Activated CD8-positive, alpha-beta memory T cell treated with anti-CD3 and anti-CD28 coated beads, Interleukin-2, amount 50 U/mL, for 1 hour (primary cell): ENCODE results near the gene HS3ST5.
"Not testable (repeated sequence)": the region's sequence is repeated elsewhere in the genome, so short reads cannot be mapped to it uniquely, and the experiment has no call there.

Experiments
- DNase-seq: peaks from one replicate; pipeline ENCODE4 v3.0.0-alpha.2; 2020; ENCODE audit errors: extremely low read depth

HS3ST5 gene

DNA sequence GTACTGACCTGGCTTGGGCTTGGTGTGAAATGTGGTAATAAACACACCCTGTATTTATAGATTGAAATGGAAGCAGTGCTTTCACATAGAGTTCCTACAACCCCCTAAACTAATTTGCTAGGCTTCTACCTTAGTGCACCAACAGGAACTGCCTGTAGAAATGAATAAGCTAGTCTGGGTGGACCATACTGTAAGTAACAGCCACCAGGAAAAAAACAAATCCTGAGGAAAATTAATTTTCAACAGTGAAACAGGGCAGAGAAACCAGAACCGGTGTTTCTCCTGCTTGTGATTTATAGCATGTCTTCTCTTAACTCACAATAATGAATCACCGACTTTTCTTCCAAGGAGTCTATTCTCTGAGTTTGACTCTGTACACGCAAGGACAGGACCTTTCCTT lies 187.1 kb downstream of the HS3ST5 start:
- DNase-seq = no peak

DNA sequence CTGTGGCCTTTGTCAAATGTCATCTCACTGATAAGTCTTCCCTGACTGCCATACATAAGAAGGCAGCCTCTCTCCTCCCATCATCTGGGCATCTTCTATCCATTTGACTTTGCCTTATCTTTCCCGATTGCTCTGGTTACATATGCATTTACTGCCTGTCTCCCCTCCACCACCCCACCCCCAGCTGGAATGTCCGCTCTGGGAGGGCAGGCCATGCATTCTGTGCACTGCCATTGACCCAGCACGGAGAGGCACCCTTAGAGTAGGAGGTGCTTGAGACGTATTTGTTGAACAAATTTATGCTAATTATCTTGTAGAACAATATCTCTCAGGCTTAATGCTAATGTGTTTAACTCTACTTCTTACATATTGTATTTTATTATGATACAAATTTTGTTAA lies 188.0 kb downstream of the HS3ST5 start:
- no peak for DNase-seq

DNA sequence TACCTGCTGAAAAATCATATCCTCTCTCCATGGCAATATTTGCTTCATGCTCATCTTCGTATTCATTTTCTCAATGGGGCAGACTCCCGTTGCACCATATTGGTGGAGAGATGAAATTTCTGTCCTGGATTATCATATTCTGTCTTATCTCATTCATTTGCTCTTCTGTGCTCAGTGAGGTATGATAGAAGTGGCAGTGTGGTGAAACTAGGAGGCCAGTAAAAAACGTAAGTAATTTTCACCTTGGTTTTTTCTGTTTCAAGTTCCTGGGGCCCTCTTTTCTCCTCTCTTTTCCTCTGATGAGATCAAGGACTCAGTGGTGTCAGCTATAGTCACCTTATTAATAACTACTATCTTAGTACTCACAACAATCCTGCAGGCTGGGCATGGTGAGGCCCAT lies 189.4 kb downstream of the HS3ST5 start:
- no peak for DNase-seq

DNA sequence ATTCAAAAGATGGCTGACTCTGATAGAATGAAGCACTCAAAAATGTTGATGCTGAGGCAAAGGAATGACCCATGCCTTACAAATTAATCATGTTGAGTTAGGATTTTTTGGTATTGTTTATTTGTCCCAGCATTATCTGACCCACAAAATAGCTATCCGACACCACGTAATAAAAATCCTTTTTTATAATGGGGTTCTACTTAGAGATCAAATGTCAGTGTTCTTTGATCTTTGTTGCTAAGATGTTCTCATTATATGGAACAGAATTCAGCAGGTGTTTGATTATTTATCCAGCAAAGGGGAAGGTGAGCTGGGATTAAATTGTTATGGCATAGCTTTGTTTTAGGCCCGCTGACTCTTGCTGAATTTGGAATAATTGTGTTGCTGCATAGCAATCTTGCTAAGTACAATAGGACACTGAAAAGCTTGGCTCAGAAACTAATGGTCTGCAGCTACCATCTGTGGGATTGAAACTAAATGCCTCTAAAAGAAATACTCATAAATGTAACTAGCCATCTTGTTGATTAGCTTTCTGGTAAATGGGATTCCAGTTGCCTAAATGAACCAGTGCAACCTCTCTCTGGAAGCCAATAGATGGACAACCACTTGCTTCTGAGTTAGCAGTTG lies 191.6 kb downstream of the HS3ST5 start:
- no peak for DNase-seq

- not testable (repeated sequence) for DNase-seq
Observed at GRCh38 chr6:114149182-114149581, 193.6 kb downstream of the HS3ST5 start.

DNA sequence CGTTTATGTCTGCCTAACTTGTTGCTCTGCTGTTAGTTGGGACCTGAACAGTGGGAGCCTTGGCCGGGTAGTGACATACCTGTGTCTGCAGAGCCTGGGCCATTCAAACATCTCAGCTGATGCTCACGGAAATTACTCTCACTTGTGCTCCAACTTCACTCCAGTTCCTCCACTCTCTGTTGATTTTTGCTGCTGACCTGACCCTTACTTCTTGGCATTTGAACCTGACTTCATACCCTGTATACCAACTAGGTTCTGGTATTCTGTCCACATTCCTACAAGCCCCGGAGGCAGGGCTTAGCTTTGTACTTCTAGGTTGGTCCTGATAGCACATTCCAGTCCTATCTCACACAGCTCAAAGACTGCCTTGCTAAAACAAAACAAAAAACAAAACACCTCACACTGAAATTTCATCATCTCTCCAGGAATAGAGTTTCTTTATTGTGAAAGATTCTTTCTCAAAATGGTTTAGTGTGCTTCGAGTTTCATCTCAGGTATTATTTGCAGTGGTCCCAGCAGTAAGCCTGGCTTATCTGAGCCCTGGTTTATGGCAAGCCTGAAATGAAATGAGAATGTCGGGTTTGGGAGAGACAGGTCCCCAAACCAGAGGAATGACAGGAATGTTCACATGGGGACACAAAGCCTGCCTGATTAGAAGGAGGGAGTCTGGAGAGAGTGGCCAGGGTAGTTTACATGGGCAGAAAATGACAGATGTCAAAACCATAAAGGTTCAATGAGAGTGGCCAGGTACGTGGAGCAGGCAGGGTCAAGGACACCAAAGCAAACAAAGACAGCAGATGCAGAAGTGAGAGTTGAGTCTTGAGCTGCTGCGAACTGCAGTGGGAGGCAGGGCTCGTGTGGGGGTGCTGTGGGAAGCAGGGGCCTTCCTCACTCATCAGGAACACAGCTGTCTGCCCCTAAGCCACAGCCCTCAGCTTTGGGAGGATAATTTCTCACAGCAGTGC lies 197.7 kb downstream of the HS3ST5 start:
- DNase-seq = no peak

- no peak for DNase-seq
Observed at GRCh38 chr6:114142258-114142657, 200.6 kb downstream of the HS3ST5 start.

GRCh38 chr6:114140416-114140815 lies 202.4 kb downstream of the HS3ST5 start:
- no peak for DNase-seq

DNA sequence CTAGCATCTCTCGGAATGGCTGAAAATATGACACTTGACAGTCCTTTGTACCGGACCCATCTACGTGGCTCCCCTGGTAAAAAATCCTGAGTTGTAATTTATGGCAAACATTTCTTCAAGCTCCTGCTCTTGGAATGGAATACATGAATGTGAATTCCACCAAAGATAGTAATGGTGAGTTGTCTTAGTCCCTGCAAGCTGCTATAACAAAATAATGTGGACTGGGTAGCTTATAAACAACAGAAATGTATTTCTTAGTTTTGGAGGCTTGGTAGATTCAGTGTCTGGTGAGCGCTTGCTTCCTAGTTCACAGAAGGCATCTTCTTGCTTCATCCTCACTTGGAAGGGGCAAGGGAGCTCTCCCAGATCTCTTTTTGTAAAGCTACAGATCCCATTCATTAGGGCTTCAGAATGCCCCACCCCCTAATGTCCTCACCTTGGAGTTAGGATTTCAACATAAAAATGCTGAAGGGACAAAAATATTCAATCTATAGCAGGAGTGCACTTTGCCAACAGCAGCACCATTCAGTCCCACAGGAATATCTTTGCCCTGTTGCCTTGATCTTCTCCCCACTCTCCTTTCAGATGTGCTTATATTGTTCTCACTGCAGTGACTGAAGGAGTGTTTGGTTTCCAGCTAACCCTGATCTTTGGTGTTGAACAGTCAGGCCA lies 204.1 kb downstream of the HS3ST5 start:
- DNase-seq = no peak

DNA sequence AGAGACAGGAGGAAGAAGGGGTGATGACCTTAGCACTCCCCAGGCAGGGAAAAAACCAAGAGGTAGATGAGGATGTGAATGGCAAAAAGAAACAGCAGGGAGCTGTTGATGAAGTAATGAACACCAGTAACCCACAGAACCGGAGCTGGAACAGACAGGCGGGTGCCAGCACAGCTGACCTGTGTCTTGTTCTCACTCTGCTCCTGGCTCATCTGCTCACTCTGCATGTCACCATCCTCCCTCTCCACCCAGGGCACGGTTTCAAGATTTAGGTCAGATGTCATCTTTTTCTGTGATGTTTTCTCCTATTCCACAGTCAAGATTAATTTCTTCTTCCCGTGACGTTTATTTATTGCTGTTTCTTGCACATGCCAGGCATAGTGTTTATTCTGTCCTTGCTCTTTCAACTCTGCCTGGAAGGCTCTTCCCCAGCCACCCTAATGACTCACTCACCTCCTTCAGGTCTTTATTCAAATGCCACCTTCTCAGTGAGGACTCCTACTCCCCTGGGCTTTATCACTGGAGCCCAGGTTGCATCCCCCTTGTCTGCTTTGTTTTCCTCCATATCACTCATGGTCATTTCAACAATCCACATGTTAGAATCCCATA lies 207.4 kb downstream of the HS3ST5 start:
- no peak for DNase-seq

DNA sequence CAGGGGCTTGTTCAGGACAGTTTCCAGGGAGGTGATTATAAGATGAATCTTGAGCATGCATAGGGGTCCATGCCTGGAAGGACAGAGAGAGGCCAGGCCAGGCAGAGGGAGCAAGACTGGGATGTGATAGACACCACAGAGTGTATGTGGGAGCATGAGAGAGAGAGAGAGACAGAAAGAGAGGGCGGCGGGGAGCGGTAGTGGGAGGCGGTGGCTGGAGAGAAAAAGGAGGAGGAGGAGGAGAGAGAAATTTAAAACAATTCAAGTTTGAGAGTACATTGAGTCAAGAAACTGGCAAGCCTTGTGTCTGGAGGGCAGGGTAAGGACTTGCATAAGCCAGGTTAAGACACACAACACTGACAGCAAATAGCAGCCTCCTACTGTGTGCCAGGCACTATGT lies 209.0 kb downstream of the HS3ST5 start:
- no peak for DNase-seq

- no peak for DNase-seq
Observed at GRCh38 chr6:114131945-114132344, 210.9 kb downstream of the HS3ST5 start.

DNA sequence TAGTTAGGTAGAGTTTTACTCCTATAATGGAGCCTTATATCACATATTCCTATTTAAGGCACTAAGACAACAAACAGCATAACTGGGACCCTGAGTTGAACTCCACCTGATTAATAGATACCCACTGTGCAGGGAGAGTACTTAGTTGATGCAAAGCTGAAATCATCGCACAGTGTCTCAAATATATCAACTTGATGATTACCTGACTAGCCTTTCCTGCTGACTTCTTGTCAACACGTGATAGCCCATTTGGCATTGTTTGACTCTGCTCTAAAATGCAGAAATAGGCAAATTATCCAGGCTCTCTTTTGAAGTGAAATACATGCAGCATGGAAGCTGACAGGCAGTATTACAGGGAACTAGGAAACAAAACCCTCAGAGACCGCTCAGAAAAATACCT lies 217.2 kb downstream of the HS3ST5 start:
- DNase-seq = no peak

- no peak for DNase-seq
Observed at GRCh38 chr6:114121913-114122662, 220.7 kb downstream of the HS3ST5 start.

- no peak for DNase-seq
Observed at GRCh38 chr6:114119056-114119455, 223.8 kb downstream of the HS3ST5 start.

DNA sequence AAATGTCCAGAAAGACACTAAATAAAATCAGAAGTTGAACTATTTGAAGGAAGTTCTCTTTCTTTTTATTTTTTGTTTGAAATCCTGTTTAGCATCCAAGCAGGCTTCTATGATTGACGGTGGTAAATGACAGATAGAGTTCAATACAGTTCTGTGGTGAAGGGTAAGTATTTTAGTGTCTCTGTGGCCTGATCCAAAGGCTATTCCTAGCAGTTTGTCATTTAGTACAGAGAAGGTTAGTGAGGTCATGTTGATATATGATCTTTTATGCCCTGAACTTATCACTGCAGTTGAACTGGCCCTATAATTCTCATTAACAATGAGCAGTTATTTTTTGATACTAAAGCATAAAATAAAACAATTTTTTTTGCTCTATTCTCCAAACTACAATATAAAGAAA lies 227.2 kb downstream of the HS3ST5 start:
- DNase-seq = no peak

GRCh38 chr6:114108119-114109002 lies 234.5 kb downstream of the HS3ST5 start:
- DNase-seq = no peak

DNA sequence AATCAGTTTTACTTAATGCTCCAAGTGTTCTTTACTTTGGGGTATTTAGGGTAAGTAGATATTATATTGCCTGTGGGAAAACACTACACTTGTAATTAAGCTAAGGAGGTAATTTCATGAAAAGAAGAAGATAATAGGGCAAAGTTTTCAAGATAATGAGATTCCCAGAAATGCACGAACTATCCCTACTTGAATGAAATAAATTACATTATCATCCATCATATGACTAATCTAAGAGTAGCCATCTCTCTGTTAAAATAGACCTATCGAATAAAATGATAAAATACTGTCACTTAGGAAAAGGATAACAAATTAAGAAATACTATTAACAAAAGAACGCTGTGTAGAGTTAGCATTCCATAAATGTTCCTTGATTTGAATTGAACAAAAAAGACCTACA lies 236.8 kb downstream of the HS3ST5 start:
- no peak for DNase-seq

DNA sequence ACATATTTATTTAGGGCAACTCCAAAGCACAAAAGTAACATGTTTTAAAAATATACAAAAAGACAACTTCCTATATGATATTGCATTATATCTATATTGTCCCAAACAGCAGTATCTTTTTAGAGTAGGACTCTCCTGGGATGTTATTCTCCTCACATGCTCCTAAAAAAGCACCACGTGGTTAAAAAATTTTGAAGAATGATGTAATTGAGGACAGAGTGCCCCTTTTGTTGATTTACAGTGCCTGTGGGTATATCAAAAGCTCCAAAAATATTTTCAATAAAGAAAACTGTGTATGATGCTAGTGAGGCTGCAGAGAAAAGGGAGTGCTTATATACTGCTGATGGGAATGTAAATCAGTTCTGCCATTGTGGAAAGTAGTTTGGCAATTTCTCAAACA lies 241.6 kb downstream of the HS3ST5 start:
- DNase-seq = no peak

DNA sequence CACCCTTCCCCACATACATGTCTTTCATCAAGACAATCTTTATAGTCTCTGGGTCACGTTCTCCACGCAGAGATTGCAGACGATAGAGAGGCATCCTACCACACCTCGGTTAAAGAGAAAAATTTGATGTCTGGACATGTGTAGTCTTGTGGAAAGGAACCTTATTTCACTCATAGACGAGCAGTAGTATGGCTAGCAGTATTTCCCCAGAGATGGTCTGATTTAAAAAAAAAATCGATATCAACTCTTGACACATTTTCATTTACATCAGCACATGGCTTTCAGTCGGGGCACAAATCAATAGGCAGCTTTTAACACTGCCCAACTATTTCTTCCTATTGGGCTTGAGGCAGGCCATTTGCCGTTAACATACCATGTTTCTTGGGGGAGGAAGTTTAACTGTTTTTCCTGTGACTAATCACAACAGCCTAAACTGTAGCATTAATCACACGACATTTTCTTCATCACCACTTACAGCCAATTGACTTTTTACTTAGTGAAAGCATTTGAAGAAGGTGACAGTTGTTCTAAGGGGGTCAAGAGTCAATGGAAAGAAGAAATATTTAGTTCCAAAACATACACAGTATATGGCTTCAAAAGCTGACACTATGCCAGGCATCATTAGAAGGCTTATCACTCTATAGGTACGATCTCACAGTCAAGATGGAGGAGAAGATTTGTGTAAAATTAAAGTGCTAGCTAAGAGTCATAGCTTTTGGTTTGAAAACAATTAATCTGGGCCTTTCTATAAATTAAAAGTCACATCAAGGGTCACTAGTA lies 242.4 kb downstream of the HS3ST5 start:
- DNase-seq = no peak
